ENCODE data around the gene SLC35E1. TPM values are rescaled to one million over a fixed set of nuclear protein-coding genes. Genes with fewer than 3 reads are reported as not detected.

SLC35E1 gene
- total RNA-seq, 1 experiment from 2014 or later: 28.5 TPM

GRCh38 chr19:16530540-16531379 is 41.5 kb downstream of the SLC35E1 start:
- Mint-ChIP-seq H3K27ac (no peak overlapping the region), H3K4me3 (no peak overlapping the region), H3K9me3 (no peaks in the 10 kb centered on the region), H3K27me3 (ENCODE audit: low read depth) (no peaks in the 10 kb centered on the region), H3K36me3 (peaks cover 66% of the 10 kb centered on the region), H3K4me1 (no peaks in the 10 kb centered on the region)
- ChIA-PET CTCF (interaction anchor here (1.9 kb wide), 1 partner anchor 89 kb away, joined by 4 read pairs; no protein-coding TSS in a partner anchor), POLR2A (no interaction called here)
- ATAC-seq: no peak
- DNase-seq (ENCODE audit: low spot score): no peak
- TF ChIP-seq, protein P1, sequence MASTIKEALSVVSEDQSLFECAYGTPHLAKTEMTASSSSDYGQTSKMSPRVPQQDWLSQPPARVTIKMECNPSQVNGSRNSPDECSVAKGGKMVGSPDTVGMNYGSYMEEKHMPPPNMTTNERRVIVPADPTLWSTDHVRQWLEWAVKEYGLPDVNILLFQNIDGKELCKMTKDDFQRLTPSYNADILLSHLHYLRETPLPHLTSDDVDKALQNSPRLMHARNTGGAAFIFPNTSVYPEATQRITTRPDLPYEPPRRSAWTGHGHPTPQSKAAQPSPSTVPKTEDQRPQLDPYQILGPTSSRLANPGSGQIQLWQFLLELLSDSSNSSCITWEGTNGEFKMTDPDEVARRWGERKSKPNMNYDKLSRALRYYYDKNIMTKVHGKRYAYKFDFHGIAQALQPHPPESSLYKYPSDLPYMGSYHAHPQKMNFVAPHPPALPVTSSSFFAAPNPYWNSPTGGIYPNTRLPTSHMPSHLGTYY (CRISPR knock-in tag; IDR thresholded peaks at IDR 0.05): no peak
- TF ChIP-seq, protein P2, sequence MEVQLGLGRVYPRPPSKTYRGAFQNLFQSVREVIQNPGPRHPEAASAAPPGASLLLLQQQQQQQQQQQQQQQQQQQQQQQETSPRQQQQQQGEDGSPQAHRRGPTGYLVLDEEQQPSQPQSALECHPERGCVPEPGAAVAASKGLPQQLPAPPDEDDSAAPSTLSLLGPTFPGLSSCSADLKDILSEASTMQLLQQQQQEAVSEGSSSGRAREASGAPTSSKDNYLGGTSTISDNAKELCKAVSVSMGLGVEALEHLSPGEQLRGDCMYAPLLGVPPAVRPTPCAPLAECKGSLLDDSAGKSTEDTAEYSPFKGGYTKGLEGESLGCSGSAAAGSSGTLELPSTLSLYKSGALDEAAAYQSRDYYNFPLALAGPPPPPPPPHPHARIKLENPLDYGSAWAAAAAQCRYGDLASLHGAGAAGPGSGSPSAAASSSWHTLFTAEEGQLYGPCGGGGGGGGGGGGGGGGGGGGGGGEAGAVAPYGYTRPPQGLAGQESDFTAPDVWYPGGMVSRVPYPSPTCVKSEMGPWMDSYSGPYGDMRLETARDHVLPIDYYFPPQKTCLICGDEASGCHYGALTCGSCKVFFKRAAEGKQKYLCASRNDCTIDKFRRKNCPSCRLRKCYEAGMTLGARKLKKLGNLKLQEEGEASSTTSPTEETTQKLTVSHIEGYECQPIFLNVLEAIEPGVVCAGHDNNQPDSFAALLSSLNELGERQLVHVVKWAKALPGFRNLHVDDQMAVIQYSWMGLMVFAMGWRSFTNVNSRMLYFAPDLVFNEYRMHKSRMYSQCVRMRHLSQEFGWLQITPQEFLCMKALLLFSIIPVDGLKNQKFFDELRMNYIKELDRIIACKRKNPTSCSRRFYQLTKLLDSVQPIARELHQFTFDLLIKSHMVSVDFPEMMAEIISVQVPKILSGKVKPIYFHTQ (CRISPR knock-in tag; IDR thresholded peaks at IDR 0.05): no peak
- no peak for TF ChIP-seq E2F4 (CRISPR knock-in tag; IDR thresholded peaks at IDR 0.05; ENCODE audit: borderline replicate concordance, low read depth)
- TF ChIP-seq, protein P3, sequence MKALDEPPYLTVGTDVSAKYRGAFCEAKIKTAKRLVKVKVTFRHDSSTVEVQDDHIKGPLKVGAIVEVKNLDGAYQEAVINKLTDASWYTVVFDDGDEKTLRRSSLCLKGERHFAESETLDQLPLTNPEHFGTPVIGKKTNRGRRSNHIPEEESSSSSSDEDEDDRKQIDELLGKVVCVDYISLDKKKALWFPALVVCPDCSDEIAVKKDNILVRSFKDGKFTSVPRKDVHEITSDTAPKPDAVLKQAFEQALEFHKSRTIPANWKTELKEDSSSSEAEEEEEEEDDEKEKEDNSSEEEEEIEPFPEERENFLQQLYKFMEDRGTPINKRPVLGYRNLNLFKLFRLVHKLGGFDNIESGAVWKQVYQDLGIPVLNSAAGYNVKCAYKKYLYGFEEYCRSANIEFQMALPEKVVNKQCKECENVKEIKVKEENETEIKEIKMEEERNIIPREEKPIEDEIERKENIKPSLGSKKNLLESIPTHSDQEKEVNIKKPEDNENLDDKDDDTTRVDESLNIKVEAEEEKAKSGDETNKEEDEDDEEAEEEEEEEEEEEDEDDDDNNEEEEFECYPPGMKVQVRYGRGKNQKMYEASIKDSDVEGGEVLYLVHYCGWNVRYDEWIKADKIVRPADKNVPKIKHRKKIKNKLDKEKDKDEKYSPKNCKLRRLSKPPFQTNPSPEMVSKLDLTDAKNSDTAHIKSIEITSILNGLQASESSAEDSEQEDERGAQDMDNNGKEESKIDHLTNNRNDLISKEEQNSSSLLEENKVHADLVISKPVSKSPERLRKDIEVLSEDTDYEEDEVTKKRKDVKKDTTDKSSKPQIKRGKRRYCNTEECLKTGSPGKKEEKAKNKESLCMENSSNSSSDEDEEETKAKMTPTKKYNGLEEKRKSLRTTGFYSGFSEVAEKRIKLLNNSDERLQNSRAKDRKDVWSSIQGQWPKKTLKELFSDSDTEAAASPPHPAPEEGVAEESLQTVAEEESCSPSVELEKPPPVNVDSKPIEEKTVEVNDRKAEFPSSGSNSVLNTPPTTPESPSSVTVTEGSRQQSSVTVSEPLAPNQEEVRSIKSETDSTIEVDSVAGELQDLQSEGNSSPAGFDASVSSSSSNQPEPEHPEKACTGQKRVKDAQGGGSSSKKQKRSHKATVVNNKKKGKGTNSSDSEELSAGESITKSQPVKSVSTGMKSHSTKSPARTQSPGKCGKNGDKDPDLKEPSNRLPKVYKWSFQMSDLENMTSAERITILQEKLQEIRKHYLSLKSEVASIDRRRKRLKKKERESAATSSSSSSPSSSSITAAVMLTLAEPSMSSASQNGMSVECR (CRISPR knock-in tag; IDR thresholded peaks at IDR 0.05; ENCODE audit: borderline replicate concordance): no peak
- TF ChIP-seq MAX (CRISPR knock-in tag; IDR thresholded peaks at IDR 0.05): no peak
- TF ChIP-seq ZNF317 (CRISPR knock-in tag; IDR thresholded peaks at IDR 0.05; ENCODE audit: borderline replicate concordance, low read depth): no peak
- TF ChIP-seq, protein P4, sequence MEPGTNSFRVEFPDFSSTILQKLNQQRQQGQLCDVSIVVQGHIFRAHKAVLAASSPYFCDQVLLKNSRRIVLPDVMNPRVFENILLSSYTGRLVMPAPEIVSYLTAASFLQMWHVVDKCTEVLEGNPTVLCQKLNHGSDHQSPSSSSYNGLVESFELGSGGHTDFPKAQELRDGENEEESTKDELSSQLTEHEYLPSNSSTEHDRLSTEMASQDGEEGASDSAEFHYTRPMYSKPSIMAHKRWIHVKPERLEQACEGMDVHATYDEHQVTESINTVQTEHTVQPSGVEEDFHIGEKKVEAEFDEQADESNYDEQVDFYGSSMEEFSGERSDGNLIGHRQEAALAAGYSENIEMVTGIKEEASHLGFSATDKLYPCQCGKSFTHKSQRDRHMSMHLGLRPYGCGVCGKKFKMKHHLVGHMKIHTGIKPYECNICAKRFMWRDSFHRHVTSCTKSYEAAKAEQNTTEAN (CRISPR knock-in tag; IDR thresholded peaks at IDR 0.05): no peak
- no peak for TF ChIP-seq MLX (CRISPR knock-in tag; IDR thresholded peaks at IDR 0.05)
- no peak for TF ChIP-seq CREB1 (CRISPR knock-in tag; IDR thresholded peaks at IDR 0.05)
- TF ChIP-seq TEAD1 (CRISPR knock-in tag; IDR thresholded peaks at IDR 0.05): no peak
- TF ChIP-seq ATF1 (CRISPR knock-in tag; IDR thresholded peaks at IDR 0.05): no peak
- TF ChIP-seq, protein P5, sequence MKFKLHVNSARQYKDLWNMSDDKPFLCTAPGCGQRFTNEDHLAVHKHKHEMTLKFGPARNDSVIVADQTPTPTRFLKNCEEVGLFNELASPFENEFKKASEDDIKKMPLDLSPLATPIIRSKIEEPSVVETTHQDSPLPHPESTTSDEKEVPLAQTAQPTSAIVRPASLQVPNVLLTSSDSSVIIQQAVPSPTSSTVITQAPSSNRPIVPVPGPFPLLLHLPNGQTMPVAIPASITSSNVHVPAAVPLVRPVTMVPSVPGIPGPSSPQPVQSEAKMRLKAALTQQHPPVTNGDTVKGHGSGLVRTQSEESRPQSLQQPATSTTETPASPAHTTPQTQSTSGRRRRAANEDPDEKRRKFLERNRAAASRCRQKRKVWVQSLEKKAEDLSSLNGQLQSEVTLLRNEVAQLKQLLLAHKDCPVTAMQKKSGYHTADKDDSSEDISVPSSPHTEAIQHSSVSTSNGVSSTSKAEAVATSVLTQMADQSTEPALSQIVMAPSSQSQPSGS (CRISPR knock-in tag; IDR thresholded peaks at IDR 0.05; ENCODE audit: borderline replicate concordance, low read depth): no peak
- no peak for TF ChIP-seq FOXP1 (CRISPR knock-in tag; IDR thresholded peaks at IDR 0.05; ENCODE audit: borderline replicate concordance)
- no peak for TF ChIP-seq ZNF423 (CRISPR knock-in tag; IDR thresholded peaks at IDR 0.05)
- no peak for TF ChIP-seq RORB (CRISPR knock-in tag; IDR thresholded peaks at IDR 0.05)
- TF ChIP-seq ZBTB21 (CRISPR knock-in tag; IDR thresholded peaks at IDR 0.05; ENCODE audit: borderline replicate concordance): no peak
- no peak for TF ChIP-seq ZMAT4 (CRISPR knock-in tag; IDR thresholded peaks at IDR 0.05)
- no peak for TF ChIP-seq GRHL2 (CRISPR knock-in tag; IDR thresholded peaks at IDR 0.05; ENCODE audit: insufficient replicate concordance, severe bottlenecking)
- TF ChIP-seq PREB (CRISPR knock-in tag; IDR thresholded peaks at IDR 0.05; ENCODE audit: borderline replicate concordance): no peak
